ENCODE measurements around the gene FSIP1.

The FSIP1 gene

DNA sequence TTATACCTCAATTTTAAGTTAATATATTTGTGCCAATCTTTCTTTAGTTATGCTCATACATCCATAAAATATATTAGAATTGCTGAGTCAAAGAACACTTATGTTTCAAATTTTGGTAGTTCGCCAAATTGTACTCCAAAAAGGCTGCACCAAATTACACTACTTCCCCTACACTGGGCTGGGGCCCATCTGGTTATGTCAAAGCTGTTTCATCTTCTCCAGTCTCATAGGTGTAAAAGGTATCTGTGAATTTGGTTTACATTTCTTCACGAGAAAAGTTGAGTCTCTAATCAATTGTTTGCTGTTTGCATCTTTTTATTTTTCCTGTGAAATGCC, 706 bp downstream of the FSIP1 start:
- no peak overlapping the region for H3K4me3 ChIP-seq (ENCODE audit: low read depth, low read length)
- TF ChIP-seq, protein P1, sequence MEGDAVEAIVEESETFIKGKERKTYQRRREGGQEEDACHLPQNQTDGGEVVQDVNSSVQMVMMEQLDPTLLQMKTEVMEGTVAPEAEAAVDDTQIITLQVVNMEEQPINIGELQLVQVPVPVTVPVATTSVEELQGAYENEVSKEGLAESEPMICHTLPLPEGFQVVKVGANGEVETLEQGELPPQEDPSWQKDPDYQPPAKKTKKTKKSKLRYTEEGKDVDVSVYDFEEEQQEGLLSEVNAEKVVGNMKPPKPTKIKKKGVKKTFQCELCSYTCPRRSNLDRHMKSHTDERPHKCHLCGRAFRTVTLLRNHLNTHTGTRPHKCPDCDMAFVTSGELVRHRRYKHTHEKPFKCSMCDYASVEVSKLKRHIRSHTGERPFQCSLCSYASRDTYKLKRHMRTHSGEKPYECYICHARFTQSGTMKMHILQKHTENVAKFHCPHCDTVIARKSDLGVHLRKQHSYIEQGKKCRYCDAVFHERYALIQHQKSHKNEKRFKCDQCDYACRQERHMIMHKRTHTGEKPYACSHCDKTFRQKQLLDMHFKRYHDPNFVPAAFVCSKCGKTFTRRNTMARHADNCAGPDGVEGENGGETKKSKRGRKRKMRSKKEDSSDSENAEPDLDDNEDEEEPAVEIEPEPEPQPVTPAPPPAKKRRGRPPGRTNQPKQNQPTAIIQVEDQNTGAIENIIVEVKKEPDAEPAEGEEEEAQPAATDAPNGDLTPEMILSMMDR (IDR thresholded peaks at IDR 0.05; ENCODE audit: borderline replicate concordance, insufficient read depth, low read depth, low read length), result no peak

DNA sequence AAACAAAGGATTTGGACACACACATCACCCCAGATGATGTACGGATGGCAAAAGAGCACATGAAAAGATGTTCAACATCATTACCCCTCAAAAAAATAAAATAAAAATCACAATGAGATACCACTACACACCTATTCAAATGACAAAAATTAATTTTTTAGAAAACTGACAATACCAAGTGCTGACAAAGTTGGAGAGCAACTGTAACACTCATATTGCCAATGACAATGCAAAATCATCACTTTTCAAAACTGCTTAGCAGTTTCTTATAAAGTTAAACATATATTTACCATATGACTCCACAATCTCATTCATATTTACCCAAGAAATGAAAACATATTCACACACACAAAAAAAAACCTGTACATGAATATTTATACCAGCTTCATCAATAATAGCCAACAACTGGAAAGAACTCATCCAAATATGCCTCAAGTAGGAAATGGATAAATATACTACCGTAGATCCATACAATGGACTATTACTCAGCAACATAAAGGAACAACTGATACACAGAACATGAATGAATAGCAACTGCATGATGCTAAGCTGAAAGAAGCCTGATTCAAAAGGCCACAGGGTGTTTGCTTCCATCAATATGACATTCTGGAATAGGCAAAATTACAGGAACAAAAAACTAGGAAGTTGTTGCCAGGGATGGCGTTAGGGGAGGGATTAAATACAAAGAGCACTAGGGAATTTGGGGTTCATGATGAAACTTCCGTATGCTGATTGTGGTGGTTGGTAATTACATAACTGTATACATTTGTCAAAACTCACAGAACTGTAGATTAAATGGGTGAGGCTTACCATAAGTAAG, 1.3 kb downstream of the FSIP1 start:
- TF ChIP-seq, protein P1 (IDR thresholded peaks at IDR 0.05; ENCODE audit: borderline replicate concordance, insufficient read depth, low read depth, low read length), result no peak
- H3K4me3 ChIP-seq (ENCODE audit: low read depth, low read length), result no peak overlapping the region

DNA sequence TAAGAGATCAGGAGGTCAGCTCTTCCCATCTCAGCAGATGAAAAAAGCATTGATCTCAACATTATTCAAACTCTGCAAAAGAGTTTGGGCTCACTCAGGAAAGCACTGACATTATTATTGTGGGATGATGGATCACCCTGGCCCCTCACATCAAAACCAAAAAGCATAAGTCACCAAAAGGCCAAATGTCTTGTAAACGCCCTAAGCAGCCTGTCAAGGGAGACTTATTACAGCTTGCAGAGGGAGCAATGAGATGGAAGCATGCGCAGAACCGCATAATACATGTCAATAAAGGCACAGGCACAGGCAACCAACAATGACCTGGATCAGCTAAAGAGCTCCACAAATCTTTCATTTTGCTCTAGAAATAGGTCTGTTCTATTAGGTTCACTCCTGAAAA, 4.6 kb downstream of the FSIP1 start:
- H3K4me3 ChIP-seq (ENCODE audit: low read depth, low read length), result no peak overlapping the region
- TF ChIP-seq, protein P1 (IDR thresholded peaks at IDR 0.05; ENCODE audit: borderline replicate concordance, insufficient read depth, low read depth, low read length), result no peak

DNA sequence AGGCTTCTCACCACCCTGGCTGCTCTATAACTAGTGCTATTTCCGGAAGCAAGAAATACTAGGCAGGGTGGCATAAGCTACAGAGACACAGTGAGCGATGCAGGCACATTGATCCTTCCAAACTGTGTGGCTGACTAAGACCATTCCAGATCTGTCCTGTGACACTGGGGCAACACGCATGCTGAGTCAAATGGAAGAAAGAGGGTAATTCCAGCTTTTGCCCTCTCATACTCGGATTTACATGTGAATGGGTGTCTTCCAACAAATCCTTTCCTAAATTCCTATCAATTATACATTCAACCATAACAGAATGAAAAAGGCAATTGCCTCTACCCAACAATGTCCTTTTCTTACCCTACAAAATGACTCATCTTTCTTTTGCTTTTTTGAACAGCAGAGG, 5.1 kb downstream of the FSIP1 start:
- TF ChIP-seq, protein P1 (IDR thresholded peaks at IDR 0.05; ENCODE audit: borderline replicate concordance, insufficient read depth, low read depth, low read length), result no peak
- H3K4me3 ChIP-seq (ENCODE audit: low read depth, low read length), result no peak overlapping the region

DNA sequence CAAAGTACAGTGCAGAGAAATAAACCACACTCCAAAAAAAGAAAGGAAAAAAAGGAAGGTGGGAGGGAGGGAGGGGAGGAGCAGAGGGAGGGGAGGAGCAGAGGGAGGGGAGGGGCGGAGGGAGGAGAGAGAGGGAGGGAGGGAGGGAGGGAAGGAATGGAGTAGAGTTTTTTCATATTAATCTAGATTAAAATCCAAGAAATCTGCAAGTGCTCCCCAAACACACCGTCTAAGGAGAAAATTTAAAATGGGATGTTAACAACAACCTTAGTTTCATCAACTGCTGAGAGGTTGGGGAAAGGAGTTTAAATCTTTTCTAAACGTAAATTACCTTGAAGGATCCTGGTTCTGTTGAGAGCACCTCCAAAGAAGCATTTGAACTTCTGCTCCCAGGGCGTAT, 6.6 kb downstream of the FSIP1 start:
- TF ChIP-seq, protein P1 (IDR thresholded peaks at IDR 0.05; ENCODE audit: borderline replicate concordance, insufficient read depth, low read depth, low read length), result no peak
- H3K4me3 ChIP-seq (ENCODE audit: low read depth, low read length), result no peak overlapping the region

DNA sequence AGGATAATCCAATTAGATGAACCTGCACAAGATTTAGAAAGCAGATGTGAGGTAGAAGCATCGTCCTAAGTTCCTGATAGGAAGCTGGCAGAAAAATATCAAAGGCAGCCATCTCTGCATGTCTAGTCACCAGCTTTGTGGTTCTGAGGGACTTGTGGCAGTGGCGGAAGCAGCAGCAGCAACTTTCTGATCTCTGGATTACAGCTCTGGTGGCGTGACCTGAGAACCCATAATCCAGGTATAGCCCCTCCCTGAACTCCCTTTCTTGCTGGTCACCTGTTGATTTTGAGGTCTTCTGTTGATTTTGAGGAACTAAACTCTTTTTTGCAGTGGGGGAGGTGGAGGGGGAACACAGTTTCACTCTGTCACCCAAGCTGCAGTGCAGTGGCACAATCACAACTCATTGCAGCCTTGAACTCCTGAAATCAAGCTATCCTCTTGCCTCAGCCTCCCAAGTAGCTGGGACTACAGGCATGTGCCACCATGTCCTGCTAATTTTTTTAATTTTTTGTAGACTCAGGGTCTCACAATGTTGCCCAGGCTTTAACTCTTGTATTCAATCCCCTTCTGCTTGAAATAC, 7.9 kb downstream of the FSIP1 start:
- H3K4me3 ChIP-seq (ENCODE audit: low read depth, low read length), result no peak overlapping the region
- TF ChIP-seq, protein P1 (IDR thresholded peaks at IDR 0.05; ENCODE audit: borderline replicate concordance, insufficient read depth, low read depth, low read length), result no peak

Measured in GM12875 (cell line).